Right lobe of liver (tissue), 4 donors: ENCODE data around the gene IZUMO1.
A peak's percentile ranks its signal among the peaks of the same experiment; 100 is the strongest.

ENCODE experiments used
- CTCF ChIP-seq, 4 donors: fragments of 200-600 bp in 3 of 4; fragments of 450-650 bp in 1 of 4; IDR thresholded peaks; one replicate each; pipeline versions ENCODE4 v1.5.1 to v1.8.0; 2016 to 2022; ENCODE audit warnings: antibody characterized with exemption in 4 of 4, mild to moderate bottlenecking in 2 of 4
- POLR2A ChIP-seq: fragments of 450-650 bp; IDR thresholded peaks from one replicate; pipeline ENCODE4 v1.6.1; 2017; ENCODE audit warnings: antibody characterized with exemption, mild to moderate bottlenecking
- donor health status: DM: no; HTN: no; CAD: no.
- donor health status: DM: no; HTN: no; CAD: no.
- donor health status: DM: no; HTN: yes; CAD: no.

- no peak for TF ChIP-seq CTCF (IDR thresholded peaks at IDR 0.05)
- TF ChIP-seq POLR2A = peak; percentile 11
These were observed 9.5 kb upstream of the IZUMO1 start for GRCh38 chr19:48756212-48756611.
